Measurements from ENCODE around the gene PLEKHN1.

DNA sequence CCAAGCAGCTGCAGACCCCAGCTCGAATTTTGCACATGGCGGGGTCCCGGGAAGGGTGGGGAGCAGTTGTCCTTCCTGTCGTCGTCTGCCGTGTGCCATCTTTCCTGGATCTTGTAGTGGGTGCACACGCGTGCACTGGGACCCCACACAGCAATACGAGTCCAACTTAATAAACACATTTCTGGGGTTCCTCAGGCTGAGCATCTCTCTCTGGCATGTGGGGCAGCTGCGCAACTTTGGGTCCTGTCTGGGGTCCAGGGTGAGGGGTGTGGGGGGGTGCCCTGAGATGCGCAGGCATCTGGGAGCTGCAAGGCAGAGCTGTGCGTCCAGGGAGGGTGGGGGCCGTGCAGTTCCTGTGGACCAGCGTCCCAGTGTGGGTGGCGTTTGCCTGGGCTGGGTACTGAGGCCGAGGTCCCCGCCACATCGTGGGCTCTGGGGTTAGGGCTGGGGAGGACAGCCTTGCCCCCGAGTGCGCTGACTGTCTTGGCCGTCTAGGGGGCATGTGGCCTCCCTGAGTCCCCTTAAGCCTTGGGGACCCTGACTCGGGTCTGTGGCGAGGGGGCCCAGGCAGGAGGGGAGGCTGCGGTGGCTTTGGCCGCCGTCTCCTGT is 652 bp upstream of the PLEKHN1 start:
- TF ChIP-seq YY1 (IDR thresholded peaks at IDR 0.05; ENCODE audit: insufficient read depth, insufficient read length) (no peak), ZNF274 (IDR thresholded peaks at IDR 0.05; ENCODE audit: low read depth, low read length) (no peak), SUZ12 (IDR thresholded peaks at IDR 0.05; ENCODE audit: extremely low read depth, insufficient read depth, insufficient read length) (no peak)

Data from NT2/D1 (cell line).